HG03159 (cell line): ENCODE data around the gene GDF7.
"Not testable (repeated sequence)": the region's sequence is repeated elsewhere in the genome, so short reads cannot be mapped to it uniquely, and the experiment has no call there.

Source experiments
- ATAC-seq: cut with Tn5 transposase; IDR thresholded peaks from one replicate; pipeline ENCODE4 v1.9.1; 2021; ENCODE audit warnings: mild to moderate bottlenecking, moderate library complexity; ENCODE audit not compliant: unreplicated experiment

Gene GDF7

DNA sequence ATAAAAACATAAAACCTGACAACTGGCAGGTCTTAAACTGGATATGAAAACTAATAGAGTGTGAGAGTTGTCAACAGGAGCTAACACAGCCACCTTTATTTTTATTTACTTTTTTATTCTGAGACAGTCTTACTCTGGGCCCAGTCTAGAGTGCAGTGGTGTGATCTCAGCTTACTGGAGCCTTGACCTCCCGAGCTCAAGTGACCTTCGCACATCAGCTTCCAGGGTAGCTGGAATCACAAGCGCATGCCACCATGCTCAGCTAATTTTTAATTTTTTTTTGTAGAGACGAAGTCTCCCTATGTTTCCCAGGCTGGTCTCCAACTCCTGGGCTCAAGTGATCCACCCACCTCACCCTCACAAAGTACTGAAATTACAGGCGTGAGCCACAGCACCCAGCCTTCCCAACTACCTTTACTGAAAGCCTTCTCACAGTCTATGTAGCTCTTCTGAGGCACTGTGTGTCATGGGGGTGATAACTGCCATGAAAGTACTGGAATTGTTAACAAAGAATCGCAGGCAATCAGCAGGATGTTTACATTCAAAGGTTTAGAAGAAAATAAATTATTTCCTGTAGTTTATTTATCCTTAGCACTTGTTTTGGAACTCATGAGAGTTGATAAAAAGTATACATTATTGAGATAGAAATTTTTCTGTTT is 24.3 kb downstream of the GDF7 start:
- ATAC-seq = no peak

DNA sequence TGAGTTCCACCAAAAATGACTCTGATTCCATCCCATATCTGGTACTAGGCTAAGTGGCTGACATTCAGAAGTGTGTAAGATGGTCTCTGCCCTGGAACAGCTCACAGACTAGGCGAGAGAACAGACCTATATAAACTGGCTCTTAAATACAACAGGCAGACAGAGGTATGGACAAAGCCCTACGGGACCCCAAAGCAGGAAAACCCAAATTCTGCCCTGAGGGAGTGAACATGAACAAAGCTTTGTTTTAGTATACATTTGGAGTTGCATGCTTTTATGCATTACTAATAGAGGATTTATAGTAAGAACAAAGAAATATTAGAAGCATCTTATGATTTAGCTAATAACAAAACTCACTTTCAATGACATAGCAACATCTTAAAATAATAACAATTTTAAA is 25.1 kb downstream of the GDF7 start:
- ATAC-seq = no peak

DNA sequence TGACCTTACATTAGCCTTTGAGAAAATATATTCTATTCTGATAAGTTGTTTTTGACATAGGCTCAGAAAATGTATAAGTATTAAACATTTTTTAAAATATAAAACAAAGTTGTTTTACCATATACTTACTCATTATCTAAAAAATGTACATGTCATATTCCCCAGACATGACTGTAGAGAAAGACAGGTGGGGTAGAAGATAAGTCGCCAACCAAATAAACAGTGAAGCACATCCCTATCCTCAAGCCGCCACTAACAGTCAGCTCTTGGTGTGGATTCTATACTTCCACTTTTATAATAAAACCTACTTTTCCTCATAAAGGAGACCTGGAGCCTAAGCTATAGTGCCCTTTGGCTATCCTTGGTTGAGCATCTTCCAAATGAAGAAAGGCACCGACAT is 26.4 kb downstream of the GDF7 start:
- no peak for ATAC-seq

- no peak for ATAC-seq
Observed at GRCh38 chr2:20696366-20696765, 29.4 kb downstream of the GDF7 start.

- no peak for ATAC-seq
Observed at GRCh38 chr2:20697322-20697934, 30.5 kb downstream of the GDF7 start.

- ATAC-seq = peak; percentile 44
Observed at GRCh38 chr2:20698916-20699613, 32.1 kb downstream of the GDF7 start.

DNA sequence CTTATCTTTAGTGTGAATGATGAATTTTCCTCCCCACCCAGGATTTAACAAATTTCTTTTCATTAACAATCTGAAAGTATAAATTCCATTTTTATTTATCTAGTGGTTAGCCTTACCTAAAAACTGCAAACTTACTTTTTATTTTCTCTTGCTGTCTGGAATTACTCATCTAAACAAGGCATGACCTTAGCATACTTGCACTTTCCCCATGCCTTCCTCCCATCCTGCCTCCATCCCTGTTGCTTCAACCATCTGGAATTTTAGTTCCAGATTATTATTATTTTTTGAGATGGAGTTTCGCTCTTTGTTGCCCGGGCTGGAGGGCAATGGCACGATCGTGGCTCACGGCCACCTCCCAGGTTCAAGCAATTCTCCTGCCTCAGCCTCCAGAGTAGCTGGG is 35.6 kb downstream of the GDF7 start:
- ATAC-seq = no peak

GRCh38 chr2:20704886-20705285 is 37.9 kb downstream of the GDF7 start:
- ATAC-seq = no peak

DNA sequence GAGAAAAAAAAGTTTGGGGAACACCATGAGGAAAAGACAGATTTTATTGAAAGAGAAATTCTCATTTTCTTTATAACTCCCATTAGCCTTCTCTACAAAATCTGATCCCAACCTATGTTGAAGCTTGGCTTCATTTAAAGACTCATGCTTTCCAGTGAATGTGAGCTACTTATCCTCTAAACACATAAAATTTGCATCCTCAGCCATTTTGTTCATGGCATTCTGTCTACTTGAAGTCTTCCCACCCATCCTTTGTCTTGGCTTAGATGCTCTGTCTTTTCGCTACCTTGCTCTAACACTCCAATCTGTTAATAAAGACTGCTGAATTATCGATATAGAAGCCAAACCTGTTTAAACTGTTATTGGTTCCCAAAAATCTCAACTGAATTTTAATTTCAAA is 39.3 kb downstream of the GDF7 start:
- ATAC-seq = no peak

GRCh38 chr2:20706786-20707185 is 39.8 kb downstream of the GDF7 start:
- no peak for ATAC-seq

GRCh38 chr2:20707601-20708000 is 40.7 kb downstream of the GDF7 start:
- no peak for ATAC-seq

DNA sequence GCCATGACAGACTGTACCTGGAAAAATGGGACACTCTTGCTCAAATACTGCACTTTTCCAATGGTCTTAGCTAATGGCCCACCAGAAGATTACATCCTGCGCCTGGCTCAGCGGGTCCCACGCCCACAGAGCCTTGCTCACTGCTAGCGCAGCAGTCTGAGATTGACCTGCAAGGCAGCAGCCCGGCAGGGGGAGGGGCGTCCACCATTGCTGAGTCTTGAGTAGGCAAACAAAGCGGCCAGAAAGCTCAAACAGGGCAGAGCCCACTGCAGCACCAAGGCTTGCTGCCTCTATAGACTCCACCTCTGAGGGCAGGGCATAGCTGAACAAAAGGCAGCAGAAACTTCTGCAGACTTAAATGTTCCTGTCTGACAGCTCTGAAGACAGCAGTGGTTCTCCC is 44.7 kb downstream of the GDF7 start:
- not testable (repeated sequence) for ATAC-seq

DNA sequence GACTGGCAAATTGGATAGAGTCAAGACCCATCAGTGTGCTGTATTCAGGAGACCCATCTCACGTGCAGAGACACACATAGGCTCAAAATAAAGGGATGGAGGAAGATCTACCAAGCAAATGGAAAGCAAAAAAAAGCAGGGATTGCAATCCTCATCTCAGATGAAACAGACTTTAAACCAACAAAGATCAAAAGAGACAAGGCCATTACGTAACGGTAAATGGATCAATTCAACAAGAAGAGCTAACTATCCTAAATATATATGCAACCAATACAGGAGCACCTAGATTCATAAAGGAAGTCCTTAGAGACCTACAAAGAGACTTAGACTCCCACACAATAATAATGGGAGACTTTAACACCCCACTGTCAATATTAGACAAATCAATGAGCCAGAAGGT is 46.6 kb downstream of the GDF7 start:
- ATAC-seq = not testable (repeated sequence)

DNA sequence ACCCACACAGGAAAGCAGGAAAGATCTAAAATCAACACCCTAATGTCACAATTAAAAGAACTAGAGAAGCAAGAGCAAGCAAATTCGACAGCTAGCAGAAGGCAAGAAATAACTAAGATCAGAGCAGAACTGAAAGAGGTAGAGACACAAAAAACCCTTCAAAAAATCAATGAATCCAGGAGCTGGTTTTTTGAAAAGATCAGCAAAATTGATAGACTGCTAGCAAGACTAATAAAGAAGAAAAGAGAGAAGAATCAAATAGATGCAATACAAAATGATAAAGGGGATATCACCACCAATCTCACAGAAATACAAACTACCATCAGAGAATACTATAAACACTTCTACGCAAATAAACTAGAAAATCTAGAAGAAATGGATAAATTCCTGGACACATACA is 47.5 kb downstream of the GDF7 start:
- ATAC-seq = not testable (repeated sequence)

- ATAC-seq = not testable (repeated sequence)
Observed at GRCh38 chr2:20716164-20716563, 49.2 kb downstream of the GDF7 start.

- ATAC-seq = no peak
Observed at GRCh38 chr2:20717641-20718040, 50.7 kb downstream of the GDF7 start.

DNA sequence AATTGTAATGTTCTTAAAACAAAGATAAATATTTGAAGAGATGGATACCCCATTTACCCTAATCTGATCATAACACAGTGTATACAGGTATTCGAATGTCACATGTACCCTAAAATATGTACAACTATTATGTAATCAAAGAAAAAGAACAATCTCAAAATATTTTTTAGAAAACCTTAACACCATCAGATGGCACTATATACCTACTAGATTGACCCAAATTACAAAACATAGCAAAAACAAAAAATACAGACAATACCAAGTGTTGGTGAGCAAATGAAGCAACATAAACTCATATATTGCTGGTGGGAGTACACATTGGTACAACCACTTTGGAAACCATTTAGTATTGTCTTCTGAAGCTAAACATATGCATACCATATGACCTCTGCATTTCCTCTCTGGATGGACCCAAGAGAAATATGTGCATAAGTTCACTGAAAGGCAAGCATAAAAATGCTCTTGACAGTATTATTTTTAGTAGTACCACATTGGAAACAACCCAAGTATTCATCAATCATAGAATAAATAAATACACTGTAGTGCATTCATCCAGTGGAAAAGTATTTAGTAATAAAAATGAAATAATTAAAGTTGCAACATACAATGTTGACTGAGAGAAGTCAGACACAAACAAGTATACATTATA is 55.8 kb downstream of the GDF7 start:
- ATAC-seq = no peak

- ATAC-seq = no peak
Observed at GRCh38 chr2:20723543-20723942, 56.6 kb downstream of the GDF7 start.

DNA sequence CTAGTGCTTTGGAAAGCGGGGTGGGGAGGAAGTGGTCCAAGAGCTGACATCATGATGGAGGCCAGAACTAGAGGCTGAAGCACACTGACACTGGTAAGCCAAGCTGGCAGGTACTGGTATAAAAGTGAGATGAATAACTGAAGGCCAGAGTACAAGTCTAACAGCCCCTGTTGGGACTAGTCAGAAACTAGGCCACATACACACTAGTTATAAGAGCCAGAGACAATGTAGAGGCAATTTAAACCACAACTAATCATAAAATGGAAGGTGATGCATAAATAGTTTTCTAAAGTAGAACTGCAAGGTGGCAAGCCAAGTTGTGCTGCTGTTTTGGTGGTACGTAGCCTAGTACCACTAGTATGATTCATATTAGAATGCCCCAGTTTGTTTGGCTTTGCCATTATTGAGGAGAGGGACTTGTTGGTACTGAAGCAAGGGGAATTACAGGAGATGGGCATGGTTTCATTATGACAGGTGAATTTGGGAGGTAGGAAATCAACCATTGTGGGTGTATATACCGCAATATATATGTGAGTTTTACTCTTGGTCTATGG is 57.6 kb downstream of the GDF7 start:
- no peak for ATAC-seq

DNA sequence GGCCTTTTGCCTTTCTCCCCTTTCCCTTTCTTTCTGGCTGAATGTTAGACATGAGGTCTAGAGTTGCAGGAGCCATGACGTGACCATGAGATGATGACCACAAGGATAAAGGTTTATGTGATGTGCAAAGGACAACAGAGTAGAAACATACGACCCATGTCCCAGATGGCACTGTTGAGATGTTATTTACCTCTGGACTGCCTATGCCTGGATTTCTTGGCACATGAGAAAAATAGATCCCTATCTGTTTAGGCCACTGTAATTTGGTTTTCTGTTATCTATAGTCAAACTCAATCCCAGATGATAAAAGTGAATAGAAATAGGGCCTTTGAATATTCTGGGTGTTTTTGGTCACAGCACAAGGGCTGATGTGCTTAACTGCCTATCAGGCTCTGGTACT is 58.8 kb downstream of the GDF7 start:
- no peak for ATAC-seq

- no peak for ATAC-seq
Observed at GRCh38 chr2:20726913-20727312, 60.0 kb downstream of the GDF7 start.
